HEK293 (cell line): ENCODE results near the gene AEBP2.

ENCODE experiments used
- GLI2 ChIP-seq: fragments of 450-650 bp; formaldehyde crosslinking; IDR thresholded peaks from 2 replicates; pipeline ENCODE4; 2017; ENCODE audit warnings: missing biosample characterization, missing genetic modification characterization, low read depth, borderline replicate concordance
- KLF8 ChIP-seq: fragments of 450-650 bp; formaldehyde crosslinking; IDR thresholded peaks from 2 replicates; pipeline ENCODE4 v1.5.1; 2016; ENCODE audit warnings: missing biosample characterization, missing genetic modification characterization
- PRDM1 ChIP-seq: fragments of 450-650 bp; formaldehyde crosslinking; IDR thresholded peaks from 2 replicates; pipeline ENCODE4; 2016; ENCODE audit warnings: missing biosample characterization, missing genetic modification characterization
- REPIN1 ChIP-seq: fragments of 450-650 bp; formaldehyde crosslinking; IDR thresholded peaks from 2 replicates; pipeline ENCODE4 v1.5.1; 2017; ENCODE audit warnings: missing biosample characterization, missing genetic modification characterization, low read depth
- SCRT1 ChIP-seq: fragments of 450-650 bp; formaldehyde crosslinking; IDR thresholded peaks from 2 replicates; pipeline ENCODE4 v1.5.1; 2016; ENCODE audit warnings: missing biosample characterization, missing genetic modification characterization, borderline replicate concordance
- SCRT2 ChIP-seq: fragments of 450-650 bp; formaldehyde crosslinking; IDR thresholded peaks from 2 replicates; pipeline ENCODE4 v1.5.1; 2016; ENCODE audit warnings: missing biosample characterization, missing genetic modification characterization
- SP7 ChIP-seq: fragments of 450-650 bp; formaldehyde crosslinking; IDR thresholded peaks from 2 replicates; pipeline ENCODE4 v1.5.1; 2016; ENCODE audit warnings: missing biosample characterization, missing genetic modification characterization
- ZFP37 ChIP-seq: fragments of 450-650 bp; formaldehyde crosslinking; IDR thresholded peaks from 2 replicates; pipeline ENCODE4 v1.5.1; 2016; ENCODE audit warnings: missing biosample characterization, missing genetic modification characterization
- ZNF157 ChIP-seq: fragments of 450-650 bp; formaldehyde crosslinking; IDR thresholded peaks from 2 replicates; pipeline ENCODE4 v1.5.1; 2016; ENCODE audit warnings: missing biosample characterization, missing genetic modification characterization
- ZNF211 ChIP-seq: fragments of 450-650 bp; formaldehyde crosslinking; IDR thresholded peaks from 2 replicates; pipeline ENCODE4 v1.5.1; 2016; ENCODE audit warnings: low read depth, missing biosample characterization, missing genetic modification characterization
- ZNF223 ChIP-seq: fragments of 450-650 bp; formaldehyde crosslinking; IDR thresholded peaks from 2 replicates; pipeline ENCODE4 v1.5.1; 2016; ENCODE audit warnings: missing biosample characterization, missing genetic modification characterization
- ZNF341 ChIP-seq: fragments of 450-650 bp; formaldehyde crosslinking; IDR thresholded peaks from 2 replicates; pipeline ENCODE4; 2016; ENCODE audit warnings: low read depth, missing biosample characterization, missing genetic modification characterization
- ZNF423 ChIP-seq: fragments of 450-650 bp; formaldehyde crosslinking; IDR thresholded peaks from 2 replicates; pipeline ENCODE4 v1.5.1; 2016; ENCODE audit warnings: missing biosample characterization, missing genetic modification characterization
- ZNF555 ChIP-seq: fragments of 450-650 bp; formaldehyde crosslinking; conservative IDR thresholded peaks from 2 replicates; pipeline ENCODE4 v1.5.1; 2017; ENCODE audit warnings: missing biosample characterization, mild to moderate bottlenecking, missing genetic modification characterization, inconsistent platforms
- ZNF571 ChIP-seq: fragments of 450-650 bp; formaldehyde crosslinking; IDR thresholded peaks from 2 replicates; pipeline ENCODE4 v1.5.0; 2017; ENCODE audit warnings: missing biosample characterization, missing genetic modification characterization
- ZNF596 ChIP-seq: fragments of 450-650 bp; IDR thresholded peaks from 2 replicates; pipeline ENCODE4 v1.5.0; 2018; ENCODE audit warnings: missing biosample characterization, mild to moderate bottlenecking, missing genetic modification characterization, moderate library complexity
- ZNF660 ChIP-seq: fragments of 450-650 bp; IDR thresholded peaks from 2 replicates; pipeline ENCODE4 v1.5.1; 2018; ENCODE audit warnings: missing biosample characterization, mild to moderate bottlenecking, missing genetic modification characterization
- ZNF664 ChIP-seq: fragments of 450-650 bp; formaldehyde crosslinking; IDR thresholded peaks from 2 replicates; pipeline ENCODE4 v1.5.1; 2016; ENCODE audit warnings: missing biosample characterization, missing genetic modification characterization
- ZNF677 ChIP-seq: fragments of 450-650 bp; IDR thresholded peaks from 2 replicates; pipeline ENCODE4 v1.5.0; 2018; ENCODE audit warnings: missing biosample characterization, mild to moderate bottlenecking, missing genetic modification characterization, moderate library complexity
- ZNF76 ChIP-seq: fragments of 450-650 bp; formaldehyde crosslinking; IDR thresholded peaks from 2 replicates; pipeline ENCODE4; 2016; ENCODE audit warnings: low read depth, missing biosample characterization, missing genetic modification characterization, borderline replicate concordance
- ZSCAN30 ChIP-seq: fragments of 450-650 bp; IDR thresholded peaks from 2 replicates; pipeline ENCODE4 v1.5.1; 2018; ENCODE audit warnings: missing biosample characterization, mild to moderate bottlenecking, missing genetic modification characterization, moderate library complexity
- TF ChIP-seq, protein P1 (sequence below): fragments of 450-650 bp; formaldehyde crosslinking; IDR thresholded peaks from 2 replicates; pipeline ENCODE4 v1.5.1; 2017; ENCODE audit warnings: missing biosample characterization, missing genetic modification characterization
- TF ChIP-seq, protein P2 (sequence below): fragments of 450-650 bp; formaldehyde crosslinking; IDR thresholded peaks from 2 replicates; pipeline ENCODE4 v1.5.1; 2016; ENCODE audit warnings: missing biosample characterization, missing genetic modification characterization
- TF ChIP-seq, protein P3 (sequence below): fragments of 450-650 bp; formaldehyde crosslinking; IDR thresholded peaks from 2 replicates; pipeline ENCODE4 v1.5.1; 2017; ENCODE audit warnings: missing biosample characterization, mild to moderate bottlenecking, missing genetic modification characterization, moderate library complexity
- TF ChIP-seq, protein P4 (sequence below): fragments of 450-650 bp; formaldehyde crosslinking; IDR thresholded peaks from 2 replicates; pipeline ENCODE4 v1.5.1; 2017; ENCODE audit warnings: missing biosample characterization, missing genetic modification characterization
- TF ChIP-seq, protein P5 (sequence below): fragments of 450-650 bp; formaldehyde crosslinking; IDR thresholded peaks from 2 replicates; pipeline ENCODE4 v1.5.1; 2016; ENCODE audit warnings: missing biosample characterization, missing genetic modification characterization
- TF ChIP-seq, protein P6 (sequence below): fragments of 450-650 bp; formaldehyde crosslinking; IDR thresholded peaks from 2 replicates; pipeline ENCODE4 v1.5.1; 2016; ENCODE audit warnings: missing biosample characterization, missing genetic modification characterization
- TF ChIP-seq, protein P7 (sequence below): fragments of 450-650 bp; formaldehyde crosslinking; IDR thresholded peaks from 2 replicates; pipeline ENCODE4 v1.5.1; 2016; ENCODE audit warnings: missing biosample characterization, missing genetic modification characterization

AEBP2 gene

DNA sequence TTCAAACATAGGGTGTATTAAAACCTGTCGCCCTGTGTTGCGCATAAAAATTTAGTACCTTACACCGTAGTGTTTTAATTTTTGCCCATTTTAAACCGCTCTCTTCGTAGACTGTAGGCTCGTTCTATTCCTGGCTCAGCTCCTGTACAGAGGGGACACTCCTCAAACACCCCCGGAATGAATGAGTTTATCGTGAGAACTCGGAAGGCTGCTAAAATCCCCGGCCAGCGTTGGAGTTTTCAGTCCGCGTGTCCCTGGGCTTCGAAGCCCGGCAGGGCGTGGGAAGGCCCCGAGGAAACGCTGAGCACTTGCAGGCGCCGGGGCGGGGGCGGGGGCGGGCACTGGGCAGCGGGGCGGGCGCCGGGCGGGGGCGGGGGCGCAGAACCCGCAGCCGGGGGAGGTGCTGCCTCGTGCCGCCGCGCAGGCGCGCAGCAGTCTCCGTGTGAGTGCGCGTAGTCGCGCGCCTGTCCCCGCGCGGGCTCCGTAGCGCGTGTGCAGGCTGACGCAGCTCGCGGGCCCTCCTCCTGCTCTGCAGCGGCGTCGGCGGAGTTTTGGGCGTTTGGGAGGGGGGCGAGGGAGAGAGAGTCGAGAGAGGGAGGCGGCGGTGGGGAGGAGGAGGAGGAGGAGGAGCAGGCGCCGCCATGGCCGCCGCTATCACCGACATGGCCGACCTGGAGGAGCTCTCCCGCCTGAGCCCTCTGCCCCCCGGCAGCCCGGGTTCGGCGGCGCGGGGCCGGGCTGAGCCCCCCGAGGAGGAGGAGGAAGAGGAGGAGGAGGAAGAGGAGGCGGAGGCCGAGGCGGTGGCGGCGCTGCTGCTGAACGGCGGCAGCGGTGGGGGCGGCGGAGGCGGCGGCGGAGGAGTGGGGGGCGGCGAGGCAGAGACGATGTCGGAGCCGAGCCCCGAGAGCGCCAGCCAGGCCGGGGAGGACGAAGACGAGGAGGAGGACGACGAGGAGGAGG is at the start of gene AEBP2 (continued):
- TF ChIP-seq, protein P1, sequence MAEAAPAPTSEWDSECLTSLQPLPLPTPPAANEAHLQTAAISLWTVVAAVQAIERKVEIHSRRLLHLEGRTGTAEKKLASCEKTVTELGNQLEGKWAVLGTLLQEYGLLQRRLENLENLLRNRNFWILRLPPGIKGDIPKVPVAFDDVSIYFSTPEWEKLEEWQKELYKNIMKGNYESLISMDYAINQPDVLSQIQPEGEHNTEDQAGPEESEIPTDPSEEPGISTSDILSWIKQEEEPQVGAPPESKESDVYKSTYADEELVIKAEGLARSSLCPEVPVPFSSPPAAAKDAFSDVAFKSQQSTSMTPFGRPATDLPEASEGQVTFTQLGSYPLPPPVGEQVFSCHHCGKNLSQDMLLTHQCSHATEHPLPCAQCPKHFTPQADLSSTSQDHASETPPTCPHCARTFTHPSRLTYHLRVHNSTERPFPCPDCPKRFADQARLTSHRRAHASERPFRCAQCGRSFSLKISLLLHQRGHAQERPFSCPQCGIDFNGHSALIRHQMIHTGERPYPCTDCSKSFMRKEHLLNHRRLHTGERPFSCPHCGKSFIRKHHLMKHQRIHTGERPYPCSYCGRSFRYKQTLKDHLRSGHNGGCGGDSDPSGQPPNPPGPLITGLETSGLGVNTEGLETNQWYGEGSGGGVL = peak; percentile 93
- TF ChIP-seq ZNF423 (no peak), ZNF76 (tag by site-specific recombination) (0 out of 2 replicates have a peak, but pooled peaks have one; percentile 12), ZNF555 (tag by site-specific recombination) (no peak), SP7 (peak; percentile 63), ZNF211 (tag by site-specific recombination) (no peak), ZFP37 (tag by site-specific recombination) (no peak; the same call in 1 of the 2 replicates), SCRT1 (no peak), GLI2 (tag by site-specific recombination) (no peak), ZNF157 (tag by site-specific recombination) (no peak), ZNF571 (tag by site-specific recombination) (no peak), PRDM1 (tag by site-specific recombination) (no peak), REPIN1 (tag by site-specific recombination) (no peak), SCRT2 (peak; percentile 27; the same call in 1 of the 2 replicates), ZNF677 (tag by site-specific recombination) (no peak), ZNF223 (tag by site-specific recombination) (no peak), ZNF341 (tag by site-specific recombination) (peak; percentile 84), KLF8 (tag by site-specific recombination) (peak; percentile 69), ZNF596 (peak; percentile 81), ZNF664 (no peak), ZNF660 (tag by site-specific recombination) (0 out of 2 replicates have a peak, but pooled peaks have one; percentile 17), ZSCAN30 (peak; percentile 44; the same call in 1 of the 2 replicates)
- TF ChIP-seq, protein P2, sequence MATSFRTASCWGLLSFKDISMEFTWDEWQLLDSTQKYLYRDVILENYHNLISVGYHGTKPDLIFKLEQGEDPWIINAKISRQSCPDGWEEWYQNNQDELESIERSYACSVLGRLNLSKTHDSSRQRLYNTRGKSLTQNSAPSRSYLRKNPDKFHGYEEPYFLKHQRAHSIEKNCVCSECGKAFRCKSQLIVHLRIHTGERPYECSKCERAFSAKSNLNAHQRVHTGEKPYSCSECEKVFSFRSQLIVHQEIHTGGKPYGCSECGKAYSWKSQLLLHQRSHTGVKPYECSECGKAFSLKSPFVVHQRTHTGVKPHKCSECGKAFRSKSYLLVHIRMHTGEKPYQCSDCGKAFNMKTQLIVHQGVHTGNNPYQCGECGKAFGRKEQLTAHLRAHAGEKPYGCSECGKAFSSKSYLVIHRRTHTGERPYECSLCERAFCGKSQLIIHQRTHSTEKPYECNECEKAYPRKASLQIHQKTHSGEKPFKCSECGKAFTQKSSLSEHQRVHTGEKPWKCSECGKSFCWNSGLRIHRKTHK (tag by site-specific recombination) = no peak
- TF ChIP-seq, protein P3, sequence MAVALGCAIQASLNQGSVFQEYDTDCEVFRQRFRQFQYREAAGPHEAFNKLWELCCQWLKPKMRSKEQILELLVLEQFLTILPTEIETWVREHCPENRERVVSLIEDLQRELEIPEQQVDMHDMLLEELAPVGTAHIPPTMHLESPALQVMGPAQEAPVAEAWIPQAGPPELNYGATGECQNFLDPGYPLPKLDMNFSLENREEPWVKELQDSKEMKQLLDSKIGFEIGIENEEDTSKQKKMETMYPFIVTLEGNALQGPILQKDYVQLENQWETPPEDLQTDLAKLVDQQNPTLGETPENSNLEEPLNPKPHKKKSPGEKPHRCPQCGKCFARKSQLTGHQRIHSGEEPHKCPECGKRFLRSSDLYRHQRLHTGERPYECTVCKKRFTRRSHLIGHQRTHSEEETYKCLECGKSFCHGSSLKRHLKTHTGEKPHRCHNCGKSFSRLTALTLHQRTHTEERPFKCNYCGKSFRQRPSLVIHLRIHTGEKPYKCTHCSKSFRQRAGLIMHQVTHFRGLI (tag by site-specific recombination) = no peak
- TF ChIP-seq, protein P4, sequence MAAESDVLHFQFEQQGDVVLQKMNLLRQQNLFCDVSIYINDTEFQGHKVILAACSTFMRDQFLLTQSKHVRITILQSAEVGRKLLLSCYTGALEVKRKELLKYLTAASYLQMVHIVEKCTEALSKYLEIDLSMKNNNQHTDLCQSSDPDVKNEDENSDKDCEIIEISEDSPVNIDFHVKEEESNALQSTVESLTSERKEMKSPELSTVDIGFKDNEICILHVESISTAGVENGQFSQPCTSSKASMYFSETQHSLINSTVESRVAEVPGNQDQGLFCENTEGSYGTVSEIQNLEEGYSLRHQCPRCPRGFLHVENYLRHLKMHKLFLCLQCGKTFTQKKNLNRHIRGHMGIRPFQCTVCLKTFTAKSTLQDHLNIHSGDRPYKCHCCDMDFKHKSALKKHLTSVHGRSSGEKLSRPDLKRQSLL (tag by site-specific recombination) = no peak
- TF ChIP-seq, protein P5, sequence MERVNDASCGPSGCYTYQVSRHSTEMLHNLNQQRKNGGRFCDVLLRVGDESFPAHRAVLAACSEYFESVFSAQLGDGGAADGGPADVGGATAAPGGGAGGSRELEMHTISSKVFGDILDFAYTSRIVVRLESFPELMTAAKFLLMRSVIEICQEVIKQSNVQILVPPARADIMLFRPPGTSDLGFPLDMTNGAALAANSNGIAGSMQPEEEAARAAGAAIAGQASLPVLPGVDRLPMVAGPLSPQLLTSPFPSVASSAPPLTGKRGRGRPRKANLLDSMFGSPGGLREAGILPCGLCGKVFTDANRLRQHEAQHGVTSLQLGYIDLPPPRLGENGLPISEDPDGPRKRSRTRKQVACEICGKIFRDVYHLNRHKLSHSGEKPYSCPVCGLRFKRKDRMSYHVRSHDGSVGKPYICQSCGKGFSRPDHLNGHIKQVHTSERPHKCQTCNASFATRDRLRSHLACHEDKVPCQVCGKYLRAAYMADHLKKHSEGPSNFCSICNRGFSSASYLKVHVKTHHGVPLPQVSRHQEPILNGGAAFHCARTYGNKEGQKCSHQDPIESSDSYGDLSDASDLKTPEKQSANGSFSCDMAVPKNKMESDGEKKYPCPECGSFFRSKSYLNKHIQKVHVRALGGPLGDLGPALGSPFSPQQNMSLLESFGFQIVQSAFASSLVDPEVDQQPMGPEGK = peak; percentile 72
- TF ChIP-seq, protein P6, sequence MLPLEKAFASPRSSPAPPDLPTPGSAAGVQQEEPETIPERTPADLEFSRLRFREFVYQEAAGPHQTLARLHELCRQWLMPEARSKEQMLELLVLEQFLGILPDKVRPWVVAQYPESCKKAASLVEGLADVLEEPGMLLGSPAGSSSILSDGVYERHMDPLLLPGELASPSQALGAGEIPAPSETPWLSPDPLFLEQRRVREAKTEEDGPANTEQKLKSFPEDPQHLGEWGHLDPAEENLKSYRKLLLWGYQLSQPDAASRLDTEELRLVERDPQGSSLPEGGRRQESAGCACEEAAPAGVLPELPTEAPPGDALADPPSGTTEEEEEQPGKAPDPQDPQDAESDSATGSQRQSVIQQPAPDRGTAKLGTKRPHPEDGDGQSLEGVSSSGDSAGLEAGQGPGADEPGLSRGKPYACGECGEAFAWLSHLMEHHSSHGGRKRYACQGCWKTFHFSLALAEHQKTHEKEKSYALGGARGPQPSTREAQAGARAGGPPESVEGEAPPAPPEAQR (tag by site-specific recombination) = no peak
- TF ChIP-seq, protein P7, sequence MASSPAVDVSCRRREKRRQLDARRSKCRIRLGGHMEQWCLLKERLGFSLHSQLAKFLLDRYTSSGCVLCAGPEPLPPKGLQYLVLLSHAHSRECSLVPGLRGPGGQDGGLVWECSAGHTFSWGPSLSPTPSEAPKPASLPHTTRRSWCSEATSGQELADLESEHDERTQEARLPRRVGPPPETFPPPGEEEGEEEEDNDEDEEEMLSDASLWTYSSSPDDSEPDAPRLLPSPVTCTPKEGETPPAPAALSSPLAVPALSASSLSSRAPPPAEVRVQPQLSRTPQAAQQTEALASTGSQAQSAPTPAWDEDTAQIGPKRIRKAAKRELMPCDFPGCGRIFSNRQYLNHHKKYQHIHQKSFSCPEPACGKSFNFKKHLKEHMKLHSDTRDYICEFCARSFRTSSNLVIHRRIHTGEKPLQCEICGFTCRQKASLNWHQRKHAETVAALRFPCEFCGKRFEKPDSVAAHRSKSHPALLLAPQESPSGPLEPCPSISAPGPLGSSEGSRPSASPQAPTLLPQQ (tag by site-specific recombination) = 0 out of 2 replicates have a peak, but pooled peaks have one; percentile 45
